Endodermal cell (in vitro differentiated cells): ENCODE measurements around the gene NUP210. TPM values are rescaled to one million over a fixed set of nuclear protein-coding genes. Genes with fewer than 3 reads are reported as not detected.

Experiments
- DNase-seq: peaks from one replicate; pipeline ENCODE4 v3.0.0-alpha.2; 2017
- H3K27ac ChIP-seq: 2 replicates; pipeline ENCODE4 v1.5.1; 2013; ENCODE audit warnings: mild to moderate bottlenecking, low read depth, low read length, moderate library complexity
- H3K27me3 ChIP-seq: 2 replicates; pipeline ENCODE4 v1.6.1; 2013; ENCODE audit warnings: mild to moderate bottlenecking, low read length, moderate library complexity; ENCODE audit not compliant: insufficient read depth, control insufficient read depth, poor library complexity, severe bottlenecking
- H3K36me3 ChIP-seq: 2 replicates; pipeline ENCODE4 v1.7.0; 2013; ENCODE audit warnings: mild to moderate bottlenecking, low read length, moderate library complexity; ENCODE audit not compliant: control insufficient read depth, insufficient read depth
- H3K4me1 ChIP-seq: one replicate; pipeline ENCODE4 v1.7.0; 2013; ENCODE audit warnings: low read length; ENCODE audit not compliant: control insufficient read depth, insufficient read depth
- H3K4me3 ChIP-seq: 2 replicates; pipeline ENCODE4 v1.5.1; 2013; ENCODE audit warnings: mild to moderate bottlenecking, low read length, moderate library complexity
- H3K9ac ChIP-seq: 2 replicates; pipeline ENCODE4 v1.6.1; 2013; ENCODE audit warnings: mild to moderate bottlenecking, low read length, moderate library complexity; ENCODE audit not compliant: poor library complexity, severe bottlenecking; ENCODE audit errors: extremely low read depth
- H3K9me3 ChIP-seq: 2 replicates; pipeline ENCODE4 v1.6.1; 2013; ENCODE audit warnings: mild to moderate bottlenecking, low read length, moderate library complexity; ENCODE audit not compliant: control insufficient read depth
- H3K27ac Mint-ChIP-seq: 2 replicates; pipeline ENCODE4 v1.8.0; 2020; ENCODE audit warnings: mixed read lengths
- H3K27me3 Mint-ChIP-seq: 2 replicates; pipeline ENCODE4 v1.8.0; 2021; ENCODE audit warnings: mild to moderate bottlenecking, mixed read lengths; ENCODE audit not compliant: insufficient read depth
- H3K36me3 Mint-ChIP-seq: 2 replicates; pipeline ENCODE4 v1.8.0; 2020; ENCODE audit warnings: low read depth, mixed read lengths
- H3K4me1 Mint-ChIP-seq: 2 replicates; pipeline ENCODE4 v1.8.0; 2020; ENCODE audit warnings: mixed read lengths
- H3K4me3 Mint-ChIP-seq: 2 replicates; pipeline ENCODE4 v1.8.0; 2020; ENCODE audit warnings: mild to moderate bottlenecking, moderate library complexity, mixed read lengths
- H3K9me3 Mint-ChIP-seq: 2 replicates; pipeline ENCODE4 v1.8.0; 2020; ENCODE audit warnings: mild to moderate bottlenecking, mixed read lengths
- CTCF ChIP-seq: fragments of 200-600 bp; sonication (generic); conservative IDR thresholded peaks from 2 replicates; pipeline ENCODE4 v1.5.0; 2021; ENCODE audit warnings: antibody characterized with exemption, mild to moderate bottlenecking
- WGBS, 2 experiments: methylation state at CpG; one replicate each; pipeline versions ENCODE4 v1.1.5 to v1.1.7; 2013; ENCODE audit warnings: missing lambda C conversion rate in 2 of 2, mixed read lengths in 1 of 2; ENCODE audit not compliant: insufficient coverage in 1 of 2, insufficient read length in 1 of 2; 5-methylcytosine and 5-hydroxymethylcytosine counted together
- total RNA-seq, 2 donors: library from RNA; stranded (reverse); fragmentation: NEBNext Ultra II Directional in 1 of 2; extraction: Animal tissue kit (Norgen Biotek cat#: 25700) in 1 of 2; gene quantifications; 2 replicates in 1 of 2; 3 replicates in 1 of 2; pipeline ENCODE4 v1.2.1, GENCODE V29; 2021

The NUP210 gene
- total RNA-seq, 2 donors from 2014 or later = 43.0 to 62.3 TPM

DNA sequence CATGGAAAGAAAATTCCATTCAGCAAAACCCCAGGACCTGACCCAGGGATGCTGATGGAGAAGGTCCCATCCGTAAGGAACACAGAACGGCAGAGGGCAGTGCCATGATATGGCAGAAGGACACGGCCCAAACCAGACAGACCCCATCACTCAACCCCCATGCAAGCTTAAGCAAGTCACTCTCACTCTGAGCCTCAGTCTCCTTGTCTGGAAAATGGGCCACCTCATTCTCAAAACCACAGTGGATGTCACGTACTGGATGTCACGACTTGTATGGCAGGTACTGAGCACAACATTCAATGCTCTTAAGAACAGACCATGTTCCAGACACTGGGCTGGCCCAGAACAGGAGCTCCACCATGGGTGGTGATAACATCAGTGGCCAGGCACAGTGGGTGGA lies 90.4 kb downstream of the NUP210 start:
- Histone ChIP-seq H3K27ac (no peak overlapping the region), H3K4me3 (no peak overlapping the region), H3K27me3 (no peaks in the 10 kb centered on the region), H3K9ac (no peak overlapping the region), H3K36me3 (peaks cover 19% of the 10 kb centered on the region), H3K9me3 (no peaks in the 10 kb centered on the region), H3K4me1 (no peaks in the 10 kb centered on the region)
- peaks cover 17% of the 10 kb centered on the region for H3K36me3 Mint-ChIP-seq
- no peak overlapping the region for H3K27ac Mint-ChIP-seq
- TF ChIP-seq CTCF = no peak
- H3K9me3 Mint-ChIP-seq = no peaks in the 10 kb centered on the region
- H3K27me3 Mint-ChIP-seq = no peaks in the 10 kb centered on the region
- no peak for DNase-seq
- H3K4me1 Mint-ChIP-seq = no peaks in the 10 kb centered on the region
- no peak overlapping the region for H3K4me3 Mint-ChIP-seq
- WGBS, 2 experiments = 90 to 91% methylated on average over 5 of the region's 5 CpGs

GRCh38 chr3:13325892-13326443 lies 94.2 kb downstream of the NUP210 start:
- peaks cover 24% of the 10 kb centered on the region for H3K36me3 Mint-ChIP-seq
- Histone ChIP-seq H3K9ac (no peak overlapping the region), H3K27ac (no peak overlapping the region), H3K27me3 (no peaks in the 10 kb centered on the region), H3K9me3 (no peaks in the 10 kb centered on the region), H3K4me3 (no peak overlapping the region), H3K4me1 (no peaks in the 10 kb centered on the region), H3K36me3 (peaks cover 32% of the 10 kb centered on the region)
- no peaks in the 10 kb centered on the region for H3K9me3 Mint-ChIP-seq
- TF ChIP-seq CTCF = no peak
- H3K4me3 Mint-ChIP-seq = no peak overlapping the region
- no peaks in the 10 kb centered on the region for H3K27me3 Mint-ChIP-seq
- DNase-seq = no peak
- H3K4me1 Mint-ChIP-seq = no peaks in the 10 kb centered on the region
- 81 to 96% methylated on average over 4 to 7 of the region's 7 CpGs for WGBS, 2 experiments
- no peak overlapping the region for H3K27ac Mint-ChIP-seq

DNA sequence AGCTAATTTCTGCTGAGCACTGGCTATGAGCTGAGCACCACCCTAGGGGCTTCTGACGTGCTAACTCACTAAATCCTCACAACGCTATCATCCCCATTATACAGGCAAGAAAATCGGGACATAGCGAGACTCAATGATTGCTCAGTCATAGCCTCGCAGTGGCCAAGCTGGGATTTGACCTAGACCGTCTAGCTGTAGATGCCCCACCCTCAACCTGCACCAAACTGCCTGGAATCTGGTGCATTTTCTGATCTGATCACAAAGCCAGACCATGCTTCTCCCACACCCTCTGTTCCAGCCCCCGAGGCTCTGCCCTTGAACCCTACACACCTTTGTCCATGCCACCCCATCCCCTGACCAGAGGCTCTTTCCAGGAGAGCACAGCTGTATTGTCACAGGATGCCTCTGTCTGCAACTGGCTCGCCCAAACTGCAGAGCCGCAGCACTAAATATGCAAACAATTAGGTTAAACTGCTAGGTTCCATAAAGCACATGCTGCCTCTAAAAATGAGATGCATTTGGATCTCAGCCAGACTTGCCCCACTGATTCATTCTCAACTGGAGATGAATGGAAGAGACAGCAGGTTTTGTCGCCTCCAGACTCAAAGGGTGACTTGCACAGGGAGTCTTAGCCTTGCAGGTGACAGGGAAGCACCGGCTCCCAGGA lies 95.2 kb downstream of the NUP210 start:
- no peaks in the 10 kb centered on the region for H3K27me3 Mint-ChIP-seq
- Histone ChIP-seq H3K27ac (no peak overlapping the region), H3K36me3 (peaks cover 25% of the 10 kb centered on the region), H3K4me3 (no peak overlapping the region), H3K9ac (no peak overlapping the region), H3K27me3 (no peaks in the 10 kb centered on the region), H3K9me3 (no peaks in the 10 kb centered on the region), H3K4me1 (no peaks in the 10 kb centered on the region)
- H3K36me3 Mint-ChIP-seq = peaks cover 24% of the 10 kb centered on the region
- no peak overlapping the region for H3K4me3 Mint-ChIP-seq
- no peak for TF ChIP-seq CTCF
- H3K27ac Mint-ChIP-seq = peak overlapping the region; percentile 55
- no peaks in the 10 kb centered on the region for H3K9me3 Mint-ChIP-seq
- no peaks in the 10 kb centered on the region for H3K4me1 Mint-ChIP-seq
- WGBS, 2 experiments = 89 to 97% methylated on average over 10 to 11 of the region's 11 CpGs
- no peak for DNase-seq
